A673 (cell line): ENCODE data around the gene ZMYM4. TPM values are rescaled to one million over a fixed set of nuclear protein-coding genes. Genes with fewer than 3 reads are reported as not detected.

Source experiments
- BruUV-seq: library from RNA; stranded (reverse); fragments of 400-500 nt; replicated peaks from 2 replicates; lab custom pipeline; 2021; lab: Mats Ljungman, UMichigan
- CTCF ChIA-PET: fragments of 300-600 bp; sonication (Branson Sonifier 250); formaldehyde crosslinking; loops from one replicate; lab custom pipeline; 2022; ENCODE audit warnings: antibody characterized with exemption; lab: Charles Lee
- POLR2A ChIA-PET: fragments of 300-600 bp; sonication (Branson Sonifier 250); formaldehyde crosslinking; loops from one replicate; lab custom pipeline; 2022; ENCODE audit warnings: antibody characterized with exemption; ENCODE audit not compliant: low non-redundant PET; lab: Charles Lee
- DNase-seq: peaks from one replicate; pipeline ENCODE4 v3.0.0-alpha.2; 2015; ENCODE audit warnings: low spot score
- H3K27ac ChIP-seq: fragments of 200-600 bp; sonication (generic); 2 replicates; pipeline ENCODE4 v1.5.1; 2016; ENCODE audit warnings: mixed run types, low read depth, mild to moderate bottlenecking, mixed read lengths, antibody characterized with exemption, low read length; ENCODE audit not compliant: poor library complexity, severe bottlenecking
- H3K27me3 ChIP-seq: fragments of 200-600 bp; sonication (generic); replicated peaks from 2 replicates; pipeline ENCODE4 v1.6.1; 2017; ENCODE audit warnings: mixed run types, low read depth, mild to moderate bottlenecking, mixed read lengths, antibody characterized with exemption, low read length; ENCODE audit not compliant: insufficient read depth, poor library complexity
- H3K36me3 ChIP-seq: fragments of 200-600 bp; sonication (generic); 2 replicates; pipeline ENCODE4 v1.6.1; 2016; ENCODE audit warnings: mixed run types, mild to moderate bottlenecking, mixed read lengths, antibody characterized with exemption, low read length; ENCODE audit not compliant: insufficient read depth, poor library complexity, severe bottlenecking
- H3K4me1 ChIP-seq: fragments of 200-600 bp; sonication (generic); 2 replicates; pipeline ENCODE4 v1.6.1; 2017; ENCODE audit warnings: mixed run types, mild to moderate bottlenecking, mixed read lengths, antibody characterized with exemption, low read length; ENCODE audit not compliant: insufficient read depth, poor library complexity, severe bottlenecking
- H3K4me3 ChIP-seq: fragments of 200-600 bp; sonication (generic); 2 replicates; pipeline ENCODE4 v1.5.1; 2016; ENCODE audit warnings: low read depth, mixed run types, mild to moderate bottlenecking, mixed read lengths, low read length; ENCODE audit not compliant: poor library complexity, severe bottlenecking
- H3K9me3 ChIP-seq: fragments of 200-600 bp; sonication (generic); 2 replicates; pipeline ENCODE4 v1.6.1; 2016; ENCODE audit warnings: mixed run types, low read depth, mild to moderate bottlenecking, mixed read lengths, antibody characterized with exemption, low read length; ENCODE audit not compliant: poor library complexity, severe bottlenecking
- CTCF ChIP-seq: fragments of 300-800, 200-600 bp; sonication (generic); conservative IDR thresholded peaks from 2 replicates; pipeline ENCODE4 v1.5.1; 2017; ENCODE audit warnings: low read depth, mild to moderate bottlenecking, antibody characterized with exemption, low read length, moderate library complexity, mixed read lengths
- EZH2 ChIP-seq: fragments of 200-600 bp; sonication (generic); IDR thresholded peaks from 2 replicates; pipeline ENCODE4 v1.6.1; 2017; ENCODE audit warnings: borderline replicate concordance, low read depth, mild to moderate bottlenecking, mixed read lengths, antibody characterized with exemption, low read length; ENCODE audit not compliant: poor library complexity, severe bottlenecking
- intact Hi-C: fragments of 100-400 bp; cut with micrococcal nuclease; formaldehyde crosslinking; loops from one replicate; pipeline ENCODE4 v1.10.0; 2022; ENCODE audit not compliant: unreplicated experiment
- total RNA-seq: library from RNA; stranded (reverse); gene quantifications from 2 replicates; pipeline ENCODE4 v1.2.3, GENCODE V29; 2021

Gene ZMYM4
- total RNA-seq, 1 experiment from 2014 or later: 83.5 TPM

- no peak for TF ChIP-seq CTCF
- TF ChIP-seq EZH2: no peak
- BruUV-seq: no TSS peak
- Histone ChIP-seq H3K36me3 (peaks cover 14% of the 10 kb centered on the region), H3K27me3 (no peaks in the 10 kb centered on the region), H3K27ac (no peak overlapping the region), H3K9me3 (peaks cover 10% of the 10 kb centered on the region), H3K4me1 (no peaks in the 10 kb centered on the region), H3K4me3 (no peak overlapping the region)
- DNase-seq: no peak
- CTCF ChIA-PET: no interaction called here
- intact Hi-C loops: no loop called here
- POLR2A ChIA-PET: no interaction called here
These were observed 16.3 kb downstream of the ZMYM4 start for GRCh38 chr1:35284852-35285251.

- Histone ChIP-seq H3K27me3 (no peaks in the 10 kb centered on the region), H3K36me3 (peaks cover 21% of the 10 kb centered on the region), H3K9me3 (peaks cover 10% of the 10 kb centered on the region), H3K4me3 (no peak overlapping the region), H3K4me1 (no peaks in the 10 kb centered on the region), H3K27ac (no peak overlapping the region)
- POLR2A ChIA-PET: interaction anchor here (0.7 kb wide), 1 partner anchor 109 kb away, joined by 4 read pairs; no protein-coding TSS in a partner anchor
- BruUV-seq: no TSS peak
- CTCF ChIA-PET: no interaction called here
- TF ChIP-seq EZH2: no peak
- no peak for TF ChIP-seq CTCF
- DNase-seq: no peak
- intact Hi-C loops: no loop called here
These were observed 17.5 kb downstream of the ZMYM4 start for GRCh38 chr1:35285771-35286606.

- H3K4me3 ChIP-seq: no peak overlapping the region
- H3K4me1 ChIP-seq: no peaks in the 10 kb centered on the region
- no peak for DNase-seq
- no peak overlapping the region for H3K27ac ChIP-seq
- peaks cover 21% of the 10 kb centered on the region for H3K36me3 ChIP-seq
- peaks cover 7% of the 10 kb centered on the region for H3K9me3 ChIP-seq
- H3K27me3 ChIP-seq: no peaks in the 10 kb centered on the region
- BruUV-seq: no TSS peak
- ChIA-PET CTCF (no interaction called here), POLR2A (no interaction called here)
- intact Hi-C loops: no loop called here
- TF ChIP-seq CTCF: no peak
- no peak for TF ChIP-seq EZH2
These were observed 19.5 kb downstream of the ZMYM4 start for GRCh38 chr1:35287807-35288640.
